GM19351 (cell line): ENCODE data around the gene PRR19.

ENCODE experiments used
- ATAC-seq: cut with Tn5 transposase; IDR thresholded peaks from one replicate; pipeline ENCODE4 v1.9.1; 2021; ENCODE audit warnings: mild to moderate bottlenecking, moderate library complexity; ENCODE audit not compliant: unreplicated experiment

The PRR19 gene

GRCh38 chr19:42343344-42344110, 41.6 kb downstream of the PRR19 start:
- ATAC-seq = no peak

- ATAC-seq = no peak
Measured at GRCh38 chr19:42344336-42344893, 42.5 kb downstream of the PRR19 start.

- ATAC-seq = no peak
Measured at GRCh38 chr19:42345191-42345812, 43.4 kb downstream of the PRR19 start.

GRCh38 chr19:42348211-42348610, 46.3 kb downstream of the PRR19 start:
- no peak for ATAC-seq

GRCh38 chr19:42349378-42350107, 47.6 kb downstream of the PRR19 start:
- no peak for ATAC-seq

- no peak for ATAC-seq
Measured at GRCh38 chr19:42350417-42350816, 48.5 kb downstream of the PRR19 start.

GRCh38 chr19:42351079-42351735, 49.3 kb downstream of the PRR19 start:
- ATAC-seq = no peak

- ATAC-seq = no peak
Measured at GRCh38 chr19:42352301-42353259, 50.6 kb downstream of the PRR19 start.

GRCh38 chr19:42353341-42354015, 51.5 kb downstream of the PRR19 start:
- ATAC-seq = no peak

GRCh38 chr19:42355896-42356295, 54.0 kb downstream of the PRR19 start:
- no peak for ATAC-seq

GRCh38 chr19:42356686-42357085, 54.8 kb downstream of the PRR19 start:
- ATAC-seq = no peak

GRCh38 chr19:42357290-42357689, 55.4 kb downstream of the PRR19 start:
- no peak for ATAC-seq
